Uterus (tissue), 2 donors: ENCODE results near the gene ALB.

Experiments
- POLR2A ChIP-seq, 2 donors: fragments of 450-650 bp; IDR thresholded peaks; one replicate each; pipeline ENCODE4 v1.6.1; 2016; ENCODE audit warnings: antibody characterized with exemption in 2 of 2, mild to moderate bottlenecking in 1 of 2, moderate library complexity in 1 of 2
- TF ChIP-seq, protein P1 (sequence below), 4 experiments: fragments of 200-600 bp in 2 of 4; fragments of 450-650 bp in 2 of 4; sonication (generic) in 2 of 4; IDR thresholded peaks; one replicate each; pipeline ENCODE4 v1.5.1; 2016 to 2019; ENCODE audit warnings: antibody characterized with exemption in 4 of 4, mild to moderate bottlenecking in 2 of 4, moderate library complexity in 1 of 4

DNA sequence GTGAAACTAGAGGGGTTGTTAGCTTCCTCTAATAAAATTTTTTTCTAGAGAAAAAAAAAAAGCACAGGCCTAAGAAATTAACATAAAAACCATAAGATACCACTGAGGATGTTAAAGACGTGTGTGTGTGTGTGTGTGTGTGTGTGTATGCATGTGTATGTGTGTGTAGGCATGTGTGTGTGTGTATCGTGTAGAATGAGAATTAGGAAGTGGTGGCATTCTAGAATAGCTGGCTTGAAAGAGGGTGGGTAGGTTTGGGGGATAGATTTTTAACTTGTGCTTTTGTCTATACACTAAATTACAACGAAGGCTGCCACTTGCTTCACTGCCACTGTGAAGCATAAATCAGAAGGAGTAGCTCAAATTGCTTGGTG is 54.9 kb downstream of the ALB start:
- TF ChIP-seq, protein P1, sequence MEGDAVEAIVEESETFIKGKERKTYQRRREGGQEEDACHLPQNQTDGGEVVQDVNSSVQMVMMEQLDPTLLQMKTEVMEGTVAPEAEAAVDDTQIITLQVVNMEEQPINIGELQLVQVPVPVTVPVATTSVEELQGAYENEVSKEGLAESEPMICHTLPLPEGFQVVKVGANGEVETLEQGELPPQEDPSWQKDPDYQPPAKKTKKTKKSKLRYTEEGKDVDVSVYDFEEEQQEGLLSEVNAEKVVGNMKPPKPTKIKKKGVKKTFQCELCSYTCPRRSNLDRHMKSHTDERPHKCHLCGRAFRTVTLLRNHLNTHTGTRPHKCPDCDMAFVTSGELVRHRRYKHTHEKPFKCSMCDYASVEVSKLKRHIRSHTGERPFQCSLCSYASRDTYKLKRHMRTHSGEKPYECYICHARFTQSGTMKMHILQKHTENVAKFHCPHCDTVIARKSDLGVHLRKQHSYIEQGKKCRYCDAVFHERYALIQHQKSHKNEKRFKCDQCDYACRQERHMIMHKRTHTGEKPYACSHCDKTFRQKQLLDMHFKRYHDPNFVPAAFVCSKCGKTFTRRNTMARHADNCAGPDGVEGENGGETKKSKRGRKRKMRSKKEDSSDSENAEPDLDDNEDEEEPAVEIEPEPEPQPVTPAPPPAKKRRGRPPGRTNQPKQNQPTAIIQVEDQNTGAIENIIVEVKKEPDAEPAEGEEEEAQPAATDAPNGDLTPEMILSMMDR (IDR thresholded peaks at IDR 0.05) = no peak
- no peak for TF ChIP-seq POLR2A (IDR thresholded peaks at IDR 0.05)
